T-helper 17 cell (primary cell): ENCODE results near the gene ITGAV. TPM values are rescaled to one million over a fixed set of nuclear protein-coding genes. Genes with fewer than 3 reads are reported as not detected.

Source experiments
- ATAC-seq: fragments of 150-1000 bp; cut with Tn5 transposase; 2 replicates; pipeline ENCODE4 v1.10.0; 2021; ENCODE audit warnings: mild to moderate bottlenecking, moderate library complexity
- DNase-seq, 3 donors: peaks; one replicate each; pipeline versions ENCODE4 v3.0.0 to v3.0.0-alpha.2; 2020 to 2021
- H3K9me3 ChIP-seq: one replicate; pipeline ENCODE4 v1.7.0; 2013; ENCODE audit warnings: low read length, mild to moderate bottlenecking; ENCODE audit not compliant: control insufficient read depth, poor library complexity, severe bottlenecking
- H3K27ac Mint-ChIP-seq: one replicate; pipeline ENCODE4 v1.8.0; 2022; ENCODE audit warnings: mild to moderate bottlenecking, moderate library complexity, mixed read lengths
- H3K27me3 Mint-ChIP-seq: one replicate; pipeline ENCODE4 v1.8.0; 2022; ENCODE audit warnings: mixed read lengths
- H3K36me3 Mint-ChIP-seq: one replicate; pipeline ENCODE4 v1.8.0; 2022; ENCODE audit warnings: low read depth, mixed read lengths
- H3K4me1 Mint-ChIP-seq: one replicate; pipeline ENCODE4 v1.8.0; 2022; ENCODE audit warnings: mild to moderate bottlenecking, mixed read lengths
- H3K4me3 Mint-ChIP-seq: one replicate; pipeline ENCODE4 v1.8.0; 2022; ENCODE audit warnings: mild to moderate bottlenecking, moderate library complexity, mixed read lengths
- total RNA-seq, 4 donors: library from RNA in 2 of 4; stranded (reverse) in 2 of 4; gene quantifications; one replicate each; pipeline ENCODE4 v1.2.3 and lab custom pipeline; 2022 to 2026

ITGAV gene
- total RNA-seq, 2 donors from 2014 or later, result 4.7 to 9.3 TPM

GRCh38 chr2:186702006-186702405 lies 112.2 kb downstream of the ITGAV start:
- H3K9me3 ChIP-seq, result no peaks in the 10 kb centered on the region
- DNase-seq (no peak), ATAC-seq (no peak)
- Mint-ChIP-seq H3K4me3 (no peak overlapping the region), H3K4me1 (peaks cover 2% of the 10 kb centered on the region), H3K36me3 (peaks cover 2% of the 10 kb centered on the region), H3K27ac (no peak overlapping the region), H3K27me3 (peaks cover 43% of the 10 kb centered on the region)

GRCh38 chr2:186702501-186702900 lies 112.6 kb downstream of the ITGAV start:
- H3K27me3 Mint-ChIP-seq, result peaks cover 48% of the 10 kb centered on the region
- no peaks in the 10 kb centered on the region for H3K9me3 ChIP-seq
- no peak for DNase-seq

GRCh38 chr2:186704897-186705296 lies 115.0 kb downstream of the ITGAV start:
- Mint-ChIP-seq H3K4me1 (peaks cover 2% of the 10 kb centered on the region), H3K27ac (no peak overlapping the region), H3K36me3 (peaks cover 2% of the 10 kb centered on the region), H3K4me3 (no peak overlapping the region), H3K27me3 (peaks cover 42% of the 10 kb centered on the region)
- no peaks in the 10 kb centered on the region for H3K9me3 ChIP-seq
- ATAC-seq (no peak), DNase-seq (no peak)

More at GRCh38 chr2:186702501-186702900, 112.6 kb downstream of the ITGAV start:
- ATAC-seq, result no peak
- H3K27ac Mint-ChIP-seq, result no peak overlapping the region
- peaks cover 2% of the 10 kb centered on the region for H3K36me3 Mint-ChIP-seq
- H3K4me3 Mint-ChIP-seq, result no peak overlapping the region
- peaks cover 2% of the 10 kb centered on the region for H3K4me1 Mint-ChIP-seq

GRCh38 chr2:186709529-186710450 lies 119.9 kb downstream of the ITGAV start:
- ATAC-seq (no peak), DNase-seq (no peak)
- Mint-ChIP-seq H3K4me1 (no peaks in the 10 kb centered on the region), H3K36me3 (no peaks in the 10 kb centered on the region), H3K4me3 (no peak overlapping the region), H3K27me3 (peaks cover 30% of the 10 kb centered on the region), H3K27ac (no peak overlapping the region)
- no peaks in the 10 kb centered on the region for H3K9me3 ChIP-seq

- no peaks in the 10 kb centered on the region for H3K36me3 Mint-ChIP-seq
- no peaks in the 10 kb centered on the region for H3K4me1 Mint-ChIP-seq
- H3K9me3 ChIP-seq, result no peaks in the 10 kb centered on the region
- DNase-seq, result no peak
- peaks cover 5% of the 10 kb centered on the region for H3K27me3 Mint-ChIP-seq
- no peak for ATAC-seq
- H3K4me3 Mint-ChIP-seq, result no peak overlapping the region
- H3K27ac Mint-ChIP-seq, result no peak overlapping the region
Observed at GRCh38 chr2:186713691-186714090, 123.8 kb downstream of the ITGAV start.

- H3K9me3 ChIP-seq, result no peaks in the 10 kb centered on the region
- Mint-ChIP-seq H3K27ac (no peak overlapping the region), H3K4me3 (no peak overlapping the region), H3K36me3 (no peaks in the 10 kb centered on the region), H3K27me3 (peaks cover 5% of the 10 kb centered on the region), H3K4me1 (no peaks in the 10 kb centered on the region)
- DNase-seq (no peak), ATAC-seq (no peak)
Observed at GRCh38 chr2:186714611-186715010, 124.8 kb downstream of the ITGAV start.

GRCh38 chr2:186716004-186716403 lies 126.1 kb downstream of the ITGAV start:
- Mint-ChIP-seq H3K4me1 (no peaks in the 10 kb centered on the region), H3K27ac (no peak overlapping the region), H3K4me3 (no peak overlapping the region), H3K36me3 (no peaks in the 10 kb centered on the region), H3K27me3 (peaks cover 5% of the 10 kb centered on the region)
- DNase-seq, result no peak
- no peak for ATAC-seq
- H3K9me3 ChIP-seq, result no peaks in the 10 kb centered on the region

- DNase-seq, result no peak
- H3K9me3 ChIP-seq, result no peaks in the 10 kb centered on the region
- no peaks in the 10 kb centered on the region for H3K4me1 Mint-ChIP-seq
- H3K4me3 Mint-ChIP-seq, result no peak overlapping the region
- H3K36me3 Mint-ChIP-seq, result no peaks in the 10 kb centered on the region
- H3K27ac Mint-ChIP-seq, result no peak overlapping the region
- peaks cover 5% of the 10 kb centered on the region for H3K27me3 Mint-ChIP-seq
- ATAC-seq, result no peak
Observed at GRCh38 chr2:186716899-186717298, 127.0 kb downstream of the ITGAV start.

GRCh38 chr2:186717320-186718007 lies 127.6 kb downstream of the ITGAV start:
- H3K4me1 Mint-ChIP-seq, result no peaks in the 10 kb centered on the region
- ATAC-seq (no peak), DNase-seq (no peak)

GRCh38 chr2:186718122-186718521 lies 128.3 kb downstream of the ITGAV start:
- Mint-ChIP-seq H3K27me3 (no peaks in the 10 kb centered on the region), H3K4me1 (no peaks in the 10 kb centered on the region), H3K4me3 (no peak overlapping the region), H3K27ac (no peak overlapping the region), H3K36me3 (no peaks in the 10 kb centered on the region)
- ATAC-seq (no peak), DNase-seq (no peak)
- no peaks in the 10 kb centered on the region for H3K9me3 ChIP-seq

More at GRCh38 chr2:186717320-186718007, 127.6 kb downstream of the ITGAV start:
- Mint-ChIP-seq H3K4me3 (no peak overlapping the region), H3K27ac (no peak overlapping the region), H3K27me3 (peaks cover 5% of the 10 kb centered on the region), H3K36me3 (no peaks in the 10 kb centered on the region)
- H3K9me3 ChIP-seq, result no peaks in the 10 kb centered on the region

GRCh38 chr2:186718903-186719302 lies 129.0 kb downstream of the ITGAV start:
- Mint-ChIP-seq H3K27me3 (peaks cover 3% of the 10 kb centered on the region), H3K4me1 (no peaks in the 10 kb centered on the region), H3K36me3 (no peaks in the 10 kb centered on the region), H3K27ac (no peak overlapping the region), H3K4me3 (no peak overlapping the region)
- no peaks in the 10 kb centered on the region for H3K9me3 ChIP-seq
- ATAC-seq (no peak), DNase-seq (no peak)

- no peak for DNase-seq
- H3K27ac Mint-ChIP-seq, result no peak overlapping the region
- H3K9me3 ChIP-seq, result no peaks in the 10 kb centered on the region
- no peak overlapping the region for H3K4me3 Mint-ChIP-seq
- no peaks in the 10 kb centered on the region for H3K36me3 Mint-ChIP-seq
- peaks cover 10% of the 10 kb centered on the region for H3K27me3 Mint-ChIP-seq
- no peaks in the 10 kb centered on the region for H3K4me1 Mint-ChIP-seq
- ATAC-seq, result no peak
Observed at GRCh38 chr2:186721956-186722355, 132.1 kb downstream of the ITGAV start.

GRCh38 chr2:186724736-186725135 lies 134.9 kb downstream of the ITGAV start:
- no peak overlapping the region for H3K27ac Mint-ChIP-seq
- H3K27me3 Mint-ChIP-seq, result peaks cover 10% of the 10 kb centered on the region
- no peaks in the 10 kb centered on the region for H3K9me3 ChIP-seq
- no peak overlapping the region for H3K4me3 Mint-ChIP-seq
- no peak for ATAC-seq
- H3K36me3 Mint-ChIP-seq, result no peaks in the 10 kb centered on the region
- H3K4me1 Mint-ChIP-seq, result no peaks in the 10 kb centered on the region
- no peak for DNase-seq
